Bronchial epithelial cell (primary cell): Measurements from ENCODE around the gene FAF2. TPM values are rescaled to one million over a fixed set of nuclear protein-coding genes. Genes with fewer than 3 reads are reported as not detected.

Experiments used
- DNase-seq: peaks from one replicate; pipeline ENCODE4 v3.0.0-alpha.2; 2010; ENCODE audit warnings: low read depth
- FAIRE-seq: peaks from 2 replicates; lab custom pipeline; 2011; peaks lifted over from hg19 to GRCh38; lab: Jason Lieb, UNC
- H3K27me3 ChIP-seq: 2 replicates; pipeline ENCODE4 v1.5.1; 2011; ENCODE audit warnings: low read length; ENCODE audit not compliant: control insufficient read depth, insufficient read depth
- H3K36me3 ChIP-seq: 2 replicates; pipeline ENCODE4 v1.5.1; 2011; ENCODE audit warnings: low read length; ENCODE audit not compliant: control insufficient read depth, insufficient read depth
- H3K4me3 ChIP-seq: 2 replicates; pipeline ENCODE4 v1.5.1; 2011; ENCODE audit warnings: mild to moderate bottlenecking, low read depth, low read length, control low read depth
- total RNA-seq: library from RNA; depleted of rRNA; stranded (reverse); fragments of >200 nt; gene quantifications from 2 replicates; pipeline ENCODE4 v1.2.1, GENCODE V29; 2014
- TF ChIP-seq, protein P1 (sequence below): IDR thresholded peaks from 2 replicates; pipeline ENCODE4 v1.5.1; 2011; ENCODE audit warnings: mild to moderate bottlenecking, moderate library complexity, low read length, control low read depth, inconsistent platforms; ENCODE audit not compliant: insufficient read depth, severe bottlenecking

The FAF2 gene
- total RNA-seq, 1 donor from 2014 or later = 34.8 TPM

DNA sequence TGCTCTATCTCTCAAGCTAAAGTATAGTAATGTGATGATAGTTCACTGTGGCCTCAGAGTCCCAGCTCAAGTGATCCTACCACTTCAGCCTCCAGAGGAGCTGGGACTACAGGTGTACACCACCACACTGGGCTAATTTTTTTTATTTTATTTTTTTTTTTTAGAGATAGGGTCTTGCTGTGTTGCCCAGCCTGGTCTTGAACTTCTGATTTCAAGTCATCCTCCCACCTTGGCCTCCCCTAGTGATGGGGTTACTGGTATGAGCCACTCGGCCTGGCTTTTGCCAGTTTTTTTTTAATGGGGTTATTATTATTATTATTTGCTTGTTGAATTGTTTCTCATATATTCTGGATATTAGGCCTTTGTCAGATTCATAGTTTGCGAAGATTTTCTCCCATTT, 13.2 kb downstream of the FAF2 start:
- DNase-seq (no peak), FAIRE-seq (no peak)
- TF ChIP-seq, protein P1, sequence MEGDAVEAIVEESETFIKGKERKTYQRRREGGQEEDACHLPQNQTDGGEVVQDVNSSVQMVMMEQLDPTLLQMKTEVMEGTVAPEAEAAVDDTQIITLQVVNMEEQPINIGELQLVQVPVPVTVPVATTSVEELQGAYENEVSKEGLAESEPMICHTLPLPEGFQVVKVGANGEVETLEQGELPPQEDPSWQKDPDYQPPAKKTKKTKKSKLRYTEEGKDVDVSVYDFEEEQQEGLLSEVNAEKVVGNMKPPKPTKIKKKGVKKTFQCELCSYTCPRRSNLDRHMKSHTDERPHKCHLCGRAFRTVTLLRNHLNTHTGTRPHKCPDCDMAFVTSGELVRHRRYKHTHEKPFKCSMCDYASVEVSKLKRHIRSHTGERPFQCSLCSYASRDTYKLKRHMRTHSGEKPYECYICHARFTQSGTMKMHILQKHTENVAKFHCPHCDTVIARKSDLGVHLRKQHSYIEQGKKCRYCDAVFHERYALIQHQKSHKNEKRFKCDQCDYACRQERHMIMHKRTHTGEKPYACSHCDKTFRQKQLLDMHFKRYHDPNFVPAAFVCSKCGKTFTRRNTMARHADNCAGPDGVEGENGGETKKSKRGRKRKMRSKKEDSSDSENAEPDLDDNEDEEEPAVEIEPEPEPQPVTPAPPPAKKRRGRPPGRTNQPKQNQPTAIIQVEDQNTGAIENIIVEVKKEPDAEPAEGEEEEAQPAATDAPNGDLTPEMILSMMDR = no peak
- H3K27me3 ChIP-seq = no peaks in the 10 kb centered on the region
- H3K36me3 ChIP-seq = no peaks in the 10 kb centered on the region
- no peak overlapping the region for H3K4me3 ChIP-seq

DNA sequence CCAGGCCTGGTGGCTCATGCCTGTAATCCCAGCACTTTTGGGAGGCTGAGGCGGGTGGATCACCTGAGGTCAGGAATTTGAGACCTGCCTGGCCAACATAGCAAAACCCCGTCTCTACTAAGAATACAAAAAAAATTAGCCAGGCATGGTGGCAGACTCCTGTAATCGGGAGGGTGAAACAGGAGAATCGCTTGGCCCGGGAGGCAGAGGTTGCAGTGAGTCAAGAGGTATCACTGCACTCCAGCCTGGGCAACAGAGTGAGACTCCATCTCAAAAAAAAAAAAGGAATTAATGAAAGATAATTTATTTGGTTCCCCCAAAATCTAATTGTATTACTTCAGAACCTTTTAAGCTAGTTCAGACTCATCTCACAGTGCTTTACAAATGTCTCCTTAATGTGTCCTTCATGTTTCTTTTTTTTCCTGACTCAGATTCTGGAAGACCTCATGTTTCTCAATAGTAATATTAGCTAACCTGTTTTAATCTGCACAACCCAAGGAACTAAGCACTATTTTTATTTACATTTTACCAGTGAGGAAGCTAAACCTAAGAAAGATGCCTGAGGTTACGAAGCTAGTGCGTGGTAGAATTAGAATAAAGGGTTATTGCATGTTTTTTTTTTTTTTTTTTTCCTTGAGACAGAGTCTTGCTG, 15.1 kb downstream of the FAF2 start:
- Histone ChIP-seq H3K36me3 (no peaks in the 10 kb centered on the region), H3K4me3 (no peak overlapping the region), H3K27me3 (no peaks in the 10 kb centered on the region)
- FAIRE-seq (no peak), DNase-seq (no peak)
- TF ChIP-seq, protein P1 = no peak

DNA sequence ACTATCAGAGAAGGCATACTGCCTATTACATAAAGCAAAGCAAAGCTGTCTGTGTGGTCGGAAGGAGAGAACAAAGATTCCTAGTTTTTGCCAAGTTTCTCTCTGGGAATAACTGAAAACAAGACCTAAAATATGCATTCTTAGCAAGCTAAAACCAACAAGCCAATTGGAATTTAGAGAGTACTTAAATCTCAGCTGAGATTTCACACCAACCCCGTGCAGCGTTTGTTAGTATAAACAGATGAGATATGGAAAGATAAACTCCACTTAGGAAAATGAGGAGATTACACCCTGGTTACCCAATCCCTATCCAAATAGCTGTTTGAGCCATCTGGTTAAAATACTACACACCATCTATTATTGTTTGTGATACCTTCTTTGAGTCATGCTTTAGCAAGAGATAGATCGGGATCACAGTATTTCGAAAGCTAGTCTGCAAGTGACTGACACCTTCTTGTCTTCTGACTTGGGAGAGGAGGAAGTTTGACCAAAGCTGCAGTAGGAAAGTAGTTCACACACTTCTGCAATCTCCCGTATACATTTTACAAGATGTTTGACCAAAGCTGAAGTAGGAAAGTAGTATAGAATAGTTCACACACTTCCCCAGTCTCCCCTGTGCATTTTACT, 18.2 kb downstream of the FAF2 start:
- H3K4me3 ChIP-seq = no peak overlapping the region
- H3K36me3 ChIP-seq = no peaks in the 10 kb centered on the region
- no peaks in the 10 kb centered on the region for H3K27me3 ChIP-seq
- FAIRE-seq = no peak
- peak; percentile 78 for DNase-seq
- TF ChIP-seq, protein P1 = no peak

DNA sequence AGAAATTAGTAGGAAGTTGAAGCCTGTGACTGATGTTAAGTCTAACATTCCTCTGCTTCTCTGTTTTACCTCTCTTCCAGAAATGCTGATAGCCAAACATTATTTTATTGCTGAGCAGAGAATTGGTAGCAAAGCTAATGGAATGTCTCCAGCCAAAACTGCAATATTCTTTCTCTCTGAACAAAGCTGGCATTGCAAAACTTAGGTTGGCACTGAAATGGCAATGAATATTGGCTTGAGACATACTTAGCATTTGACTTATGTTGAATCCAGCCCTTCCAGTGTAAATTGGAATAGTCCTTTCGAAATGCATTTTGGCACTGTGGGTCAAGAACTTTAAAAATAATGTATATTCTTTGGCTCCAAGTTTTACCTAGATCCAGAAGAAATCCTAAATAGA, 21.1 kb downstream of the FAF2 start:
- TF ChIP-seq, protein P1 = no peak
- DNase-seq (no peak), FAIRE-seq (no peak)
- no peaks in the 10 kb centered on the region for H3K27me3 ChIP-seq
- H3K36me3 ChIP-seq = no peaks in the 10 kb centered on the region
- H3K4me3 ChIP-seq = no peak overlapping the region

DNA sequence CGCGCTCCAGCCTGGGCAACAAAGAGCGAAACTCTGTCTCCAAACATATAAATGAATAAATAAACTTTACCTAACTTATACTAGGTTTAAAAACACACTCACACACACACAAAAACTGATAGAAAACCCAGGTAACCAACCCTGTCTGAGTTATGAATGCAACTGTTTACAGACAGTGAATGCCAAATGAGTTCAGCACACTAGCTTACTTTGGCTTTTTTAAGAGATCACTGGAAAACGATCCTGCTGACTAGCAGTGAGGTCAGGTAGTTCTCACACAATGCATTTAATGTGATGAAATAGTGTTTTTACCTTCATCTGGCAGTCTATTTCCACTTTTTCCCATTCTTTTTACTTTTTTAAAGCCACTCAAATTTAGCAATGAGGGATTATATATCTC, 22.4 kb downstream of the FAF2 start:
- TF ChIP-seq, protein P1 = no peak
- no peak for FAIRE-seq
- no peak for DNase-seq
- H3K4me3 ChIP-seq = no peak overlapping the region
- H3K27me3 ChIP-seq = no peaks in the 10 kb centered on the region
- no peaks in the 10 kb centered on the region for H3K36me3 ChIP-seq
